ENCODE data around the gene ENO3. TPM values are rescaled to one million over a fixed set of nuclear protein-coding genes. Genes with fewer than 3 reads are reported as not detected.

Gene ENO3
- total RNA-seq, 1 donor from 2014 or later, result 6.2 TPM

Other genes starting within 250 kb of the ENO3 start
- 56.9 TPM for gene PELP1, start 247.0 kb upstream of the ENO3 start, total RNA-seq
- gene ARRB2, start 240.5 kb upstream of the ENO3 start, total RNA-seq, result 40.8 TPM
- 19.5 TPM for gene MED11, start 219.7 kb upstream of the ENO3 start, total RNA-seq
- 1.7 TPM for gene ZMYND15, start 211.3 kb upstream of the ENO3 start, total RNA-seq
- gene CXCL16, start 211.2 kb upstream of the ENO3 start, total RNA-seq, result 26.8 TPM
- not detected for gene TM4SF5, start 179.2 kb upstream of the ENO3 start, total RNA-seq
- 0.89 TPM for gene VMO1, start 164.8 kb upstream of the ENO3 start, total RNA-seq
- not detected for gene GLTPD2, start 162.2 kb upstream of the ENO3 start, total RNA-seq
- 97.9 TPM for gene PSMB6, start 155.0 kb upstream of the ENO3 start, total RNA-seq
- 59.1 TPM for gene PLD2, start 144.0 kb upstream of the ENO3 start, total RNA-seq
- 119 TPM for gene MINK1, start 117.8 kb upstream of the ENO3 start, total RNA-seq
- 4.6 TPM for gene C17orf107, start 51.6 kb upstream of the ENO3 start, total RNA-seq
- 1.2 TPM for gene CHRNE, start 48.0 kb upstream of the ENO3 start, total RNA-seq
- gene GP1BA, start 18.8 kb upstream of the ENO3 start, total RNA-seq, result not detected
- gene SLC25A11, start 11.1 kb upstream of the ENO3 start, total RNA-seq, result 62.0 TPM
- gene RNF167, start 10.9 kb upstream of the ENO3 start, total RNA-seq, result 129 TPM
- gene PFN1, start 2.6 kb upstream of the ENO3 start, total RNA-seq, result 598 TPM
- 66.4 TPM for gene SPAG7, start 16.7 kb downstream of the ENO3 start, total RNA-seq
- gene CAMTA2, start 36.6 kb downstream of the ENO3 start, total RNA-seq, result 86.0 TPM
- gene INCA1, start 46.4 kb downstream of the ENO3 start, total RNA-seq, result 1.1 TPM
- gene KIF1C, start 46.8 kb downstream of the ENO3 start, total RNA-seq, result 141 TPM
- 2.5 TPM for gene SLC52A1, start 84.3 kb downstream of the ENO3 start, total RNA-seq
- gene ZFP3, start 127.3 kb downstream of the ENO3 start, total RNA-seq, result 9.1 TPM
- 5.9 TPM for gene ZNF232, start 160.8 kb downstream of the ENO3 start, total RNA-seq
- gene USP6, start 164.9 kb downstream of the ENO3 start, total RNA-seq, result 0.08 TPM
- 13.5 TPM for gene ZNF594, start 240.7 kb downstream of the ENO3 start, total RNA-seq

Data from ureter (tissue), 1 donor.